ENCODE results near the gene DYNC1I1. TPM values are rescaled to one million over a fixed set of nuclear protein-coding genes. Genes with fewer than 3 reads are reported as not detected.

The DYNC1I1 gene
- total and polyA plus RNA-seq, 2 donors, result 2.5 to 6.3 TPM

- H3K4me3 ChIP-seq (ENCODE audit: low read length in 2 of 2), result no peak overlapping the region
- WGBS, result 85% methylated on average over 1 of the region's 1 CpG
- no peaks in the 10 kb centered on the region for H3K4me1 ChIP-seq (ENCODE audit: control insufficient read depth in 2 of 2, insufficient read depth in 2 of 2, low read length in 2 of 2)
- no peak overlapping the region for H3K27ac ChIP-seq (ENCODE audit: low read depth in 1 of 2, low read length in 1 of 2)
- DNase-seq (ENCODE audit: low read depth in 6 of 9, low spot score in 9 of 9), result no peak
- no peaks in the 10 kb centered on the region for H3K36me3 ChIP-seq (ENCODE audit: control insufficient read depth in 2 of 2, insufficient read depth in 2 of 2, low read length in 1 of 2)
- H3K9me3 ChIP-seq (ENCODE audit: control insufficient read depth in 2 of 2, insufficient read depth in 1 of 2, low read length in 1 of 2), result no peaks in the 10 kb centered on the region
- H3K27me3 ChIP-seq (ENCODE audit: control insufficient read depth in 2 of 2, insufficient read depth in 1 of 2, low read length in 1 of 2), result no peaks in the 10 kb centered on the region
Measured at GRCh38 chr7:96093435-96093834, 321.1 kb downstream of the DYNC1I1 start.

- Histone ChIP-seq H3K9me3 (ENCODE audit: control insufficient read depth in 2 of 2, insufficient read depth in 1 of 2, low read length in 1 of 2) (no peaks in the 10 kb centered on the region), H3K27ac (ENCODE audit: low read depth in 1 of 2, low read length in 1 of 2) (no peak overlapping the region), H3K27me3 (ENCODE audit: control insufficient read depth in 2 of 2, insufficient read depth in 1 of 2, low read length in 1 of 2) (no peaks in the 10 kb centered on the region), H3K4me3 (ENCODE audit: low read length in 2 of 2) (no peak overlapping the region), H3K4me1 (ENCODE audit: control insufficient read depth in 2 of 2, insufficient read depth in 2 of 2, low read length in 2 of 2) (no peaks in the 10 kb centered on the region), H3K36me3 (ENCODE audit: control insufficient read depth in 2 of 2, insufficient read depth in 2 of 2, low read length in 1 of 2) (no peaks in the 10 kb centered on the region)
- WGBS, result 95% methylated on average over 2 of the region's 2 CpGs
- no peak for DNase-seq (ENCODE audit: low read depth in 6 of 9, low spot score in 9 of 9)
Measured at GRCh38 chr7:96097835-96098234, 325.5 kb downstream of the DYNC1I1 start.

GRCh38 chr7:96100737-96101136 is 328.4 kb downstream of the DYNC1I1 start:
- 89% methylated on average over 1 of the region's 1 CpG for WGBS
- H3K9me3 ChIP-seq (ENCODE audit: control insufficient read depth in 2 of 2, insufficient read depth in 1 of 2, low read length in 1 of 2), result no peaks in the 10 kb centered on the region

GRCh38 chr7:96102096-96102811 is 329.9 kb downstream of the DYNC1I1 start:
- Histone ChIP-seq H3K9me3 (ENCODE audit: control insufficient read depth in 2 of 2, insufficient read depth in 1 of 2, low read length in 1 of 2) (no peaks in the 10 kb centered on the region), H3K27ac (ENCODE audit: low read depth in 1 of 2, low read length in 1 of 2) (no peak overlapping the region), H3K4me3 (ENCODE audit: low read length in 2 of 2) (no peak overlapping the region), H3K27me3 (ENCODE audit: control insufficient read depth in 2 of 2, insufficient read depth in 1 of 2, low read length in 1 of 2) (no peaks in the 10 kb centered on the region), H3K36me3 (ENCODE audit: control insufficient read depth in 2 of 2, insufficient read depth in 2 of 2, low read length in 1 of 2) (no peaks in the 10 kb centered on the region), H3K4me1 (ENCODE audit: control insufficient read depth in 2 of 2, insufficient read depth in 2 of 2, low read length in 2 of 2) (no peaks in the 10 kb centered on the region)
- no peak for DNase-seq (ENCODE audit: low read depth in 6 of 9, low spot score in 9 of 9)

More at GRCh38 chr7:96100737-96101136, 328.4 kb downstream of the DYNC1I1 start:
- Histone ChIP-seq H3K27ac (ENCODE audit: low read depth in 1 of 2, low read length in 1 of 2) (no peak overlapping the region), H3K36me3 (ENCODE audit: control insufficient read depth in 2 of 2, insufficient read depth in 2 of 2, low read length in 1 of 2) (no peaks in the 10 kb centered on the region), H3K4me1 (ENCODE audit: control insufficient read depth in 2 of 2, insufficient read depth in 2 of 2, low read length in 2 of 2) (no peaks in the 10 kb centered on the region), H3K4me3 (ENCODE audit: low read length in 2 of 2) (no peak overlapping the region), H3K27me3 (ENCODE audit: control insufficient read depth in 2 of 2, insufficient read depth in 1 of 2, low read length in 1 of 2) (no peaks in the 10 kb centered on the region)
- no peak for DNase-seq (ENCODE audit: low read depth in 6 of 9, low spot score in 9 of 9)

- Histone ChIP-seq H3K4me3 (ENCODE audit: low read length in 2 of 2) (no peak overlapping the region), H3K9me3 (ENCODE audit: control insufficient read depth in 2 of 2, insufficient read depth in 1 of 2, low read length in 1 of 2) (no peaks in the 10 kb centered on the region), H3K36me3 (ENCODE audit: control insufficient read depth in 2 of 2, insufficient read depth in 2 of 2, low read length in 1 of 2) (no peaks in the 10 kb centered on the region), H3K27ac (ENCODE audit: low read depth in 1 of 2, low read length in 1 of 2) (no peak overlapping the region), H3K4me1 (ENCODE audit: control insufficient read depth in 2 of 2, insufficient read depth in 2 of 2, low read length in 2 of 2) (no peaks in the 10 kb centered on the region), H3K27me3 (ENCODE audit: control insufficient read depth in 2 of 2, insufficient read depth in 1 of 2, low read length in 1 of 2) (no peaks in the 10 kb centered on the region)
- DNase-seq (ENCODE audit: low read depth in 6 of 9, low spot score in 9 of 9), result no peak
Measured at GRCh38 chr7:96104984-96105383, 332.6 kb downstream of the DYNC1I1 start.

- Histone ChIP-seq H3K4me1 (ENCODE audit: control insufficient read depth in 2 of 2, insufficient read depth in 2 of 2, low read length in 2 of 2) (no peaks in the 10 kb centered on the region), H3K4me3 (ENCODE audit: low read length in 2 of 2) (no peak overlapping the region), H3K27me3 (ENCODE audit: control insufficient read depth in 2 of 2, insufficient read depth in 1 of 2, low read length in 1 of 2) (no peaks in the 10 kb centered on the region), H3K9me3 (ENCODE audit: control insufficient read depth in 2 of 2, insufficient read depth in 1 of 2, low read length in 1 of 2) (no peaks in the 10 kb centered on the region), H3K36me3 (ENCODE audit: control insufficient read depth in 2 of 2, insufficient read depth in 2 of 2, low read length in 1 of 2) (no peaks in the 10 kb centered on the region), H3K27ac (ENCODE audit: low read depth in 1 of 2, low read length in 1 of 2) (no peak overlapping the region)
- no peak for DNase-seq (ENCODE audit: low read depth in 6 of 9, low spot score in 9 of 9)
Measured at GRCh38 chr7:96111405-96111804, 339.1 kb downstream of the DYNC1I1 start.

GRCh38 chr7:96114190-96114589 is 341.8 kb downstream of the DYNC1I1 start:
- DNase-seq (ENCODE audit: low read depth in 6 of 9, low spot score in 9 of 9), result no peak
- Histone ChIP-seq H3K36me3 (ENCODE audit: control insufficient read depth in 2 of 2, insufficient read depth in 2 of 2, low read length in 1 of 2) (no peaks in the 10 kb centered on the region), H3K9me3 (ENCODE audit: control insufficient read depth in 2 of 2, insufficient read depth in 1 of 2, low read length in 1 of 2) (no peaks in the 10 kb centered on the region), H3K27me3 (ENCODE audit: control insufficient read depth in 2 of 2, insufficient read depth in 1 of 2, low read length in 1 of 2) (no peaks in the 10 kb centered on the region), H3K4me1 (ENCODE audit: control insufficient read depth in 2 of 2, insufficient read depth in 2 of 2, low read length in 2 of 2) (no peaks in the 10 kb centered on the region), H3K27ac (ENCODE audit: low read depth in 1 of 2, low read length in 1 of 2) (no peak overlapping the region), H3K4me3 (ENCODE audit: low read length in 2 of 2) (no peak overlapping the region)
- WGBS, result 95% methylated on average over 7 of the region's 7 CpGs

GRCh38 chr7:96116173-96116572 is 343.8 kb downstream of the DYNC1I1 start:
- 95% methylated on average over 7 of the region's 7 CpGs for WGBS

GRCh38 chr7:96118449-96119001 is 346.2 kb downstream of the DYNC1I1 start:
- H3K4me1 ChIP-seq (ENCODE audit: control insufficient read depth in 2 of 2, insufficient read depth in 2 of 2, low read length in 2 of 2), result no peaks in the 10 kb centered on the region
- no peaks in the 10 kb centered on the region for H3K27me3 ChIP-seq (ENCODE audit: control insufficient read depth in 2 of 2, insufficient read depth in 1 of 2, low read length in 1 of 2)
- H3K27ac ChIP-seq (ENCODE audit: low read depth in 1 of 2, low read length in 1 of 2), result no peak overlapping the region
- DNase-seq (ENCODE audit: low read depth in 6 of 9, low spot score in 9 of 9), result no peak
- WGBS, result 93% methylated on average over 13 of the region's 13 CpGs
- H3K9me3 ChIP-seq (ENCODE audit: control insufficient read depth in 2 of 2, insufficient read depth in 1 of 2, low read length in 1 of 2), result no peaks in the 10 kb centered on the region
- H3K4me3 ChIP-seq (ENCODE audit: low read length in 2 of 2), result no peak overlapping the region
- H3K36me3 ChIP-seq (ENCODE audit: control insufficient read depth in 2 of 2, insufficient read depth in 2 of 2, low read length in 1 of 2), result no peaks in the 10 kb centered on the region

More at GRCh38 chr7:96116173-96116572, 343.8 kb downstream of the DYNC1I1 start:
- Histone ChIP-seq H3K36me3 (ENCODE audit: control insufficient read depth in 2 of 2, insufficient read depth in 2 of 2, low read length in 1 of 2) (no peaks in the 10 kb centered on the region), H3K4me1 (ENCODE audit: control insufficient read depth in 2 of 2, insufficient read depth in 2 of 2, low read length in 2 of 2) (no peaks in the 10 kb centered on the region), H3K27me3 (ENCODE audit: control insufficient read depth in 2 of 2, insufficient read depth in 1 of 2, low read length in 1 of 2) (no peaks in the 10 kb centered on the region), H3K9me3 (ENCODE audit: control insufficient read depth in 2 of 2, insufficient read depth in 1 of 2, low read length in 1 of 2) (no peaks in the 10 kb centered on the region), H3K4me3 (ENCODE audit: low read length in 2 of 2) (no peak overlapping the region), H3K27ac (ENCODE audit: low read depth in 1 of 2, low read length in 1 of 2) (no peak overlapping the region)
- DNase-seq (ENCODE audit: low read depth in 6 of 9, low spot score in 9 of 9), result no peak
